Calu3 (cell line): ENCODE data around the gene XPA. TPM values are rescaled to one million over a fixed set of nuclear protein-coding genes. Genes with fewer than 3 reads are reported as not detected.

Experiments
- BruUV-seq: library from RNA; stranded (reverse); fragments of 400-500 nt; replicated peaks from 2 replicates; lab custom pipeline; 2021; lab: Mats Ljungman, UMichigan
- CTCF ChIA-PET: fragments of 300-600 bp; sonication (Branson Sonifier 250); formaldehyde crosslinking; loops from one replicate; lab custom pipeline; 2022; ENCODE audit warnings: antibody characterized with exemption; lab: Charles Lee
- DNase-seq: peaks from one replicate; pipeline ENCODE4 v3.0.0; 2022
- H3K27ac Mint-ChIP-seq: one replicate; pipeline ENCODE4 v1.8.0; 2022; ENCODE audit warnings: mixed read lengths; ENCODE audit not compliant: unreplicated experiment
- H3K27me3 Mint-ChIP-seq: one replicate; pipeline ENCODE4 v1.8.0; 2022; ENCODE audit warnings: mixed read lengths; ENCODE audit not compliant: unreplicated experiment
- H3K36me3 Mint-ChIP-seq: one replicate; pipeline ENCODE4 v1.8.0; 2022; ENCODE audit warnings: mild to moderate bottlenecking, moderate library complexity, mixed read lengths; ENCODE audit not compliant: insufficient read depth, unreplicated experiment
- H3K4me1 Mint-ChIP-seq: one replicate; pipeline ENCODE4 v1.8.0; 2022; ENCODE audit warnings: mild to moderate bottlenecking, low read depth, mixed read lengths; ENCODE audit not compliant: unreplicated experiment
- H3K4me3 Mint-ChIP-seq: one replicate; pipeline ENCODE4 v1.8.0; 2022; ENCODE audit warnings: mild to moderate bottlenecking, low read depth, moderate library complexity, mixed read lengths; ENCODE audit not compliant: unreplicated experiment
- H3K9me3 Mint-ChIP-seq: one replicate; pipeline ENCODE4 v1.8.0; 2022; ENCODE audit warnings: low read depth, mixed read lengths; ENCODE audit not compliant: unreplicated experiment
- intact Hi-C: fragments of 100-400 bp; cut with micrococcal nuclease; formaldehyde crosslinking; loops from one replicate; pipeline ENCODE4 v1.10.0; 2022; ENCODE audit not compliant: unreplicated experiment
- total RNA-seq: library from RNA; stranded (reverse); gene quantifications from 2 replicates; pipeline ENCODE4 v1.2.3, GENCODE V29; 2022
- TF ChIP-seq, protein P1 (sequence below): fragments of 200-600 bp; IDR thresholded peaks from one replicate; pipeline ENCODE4 v1.8.0; 2022; ENCODE audit warnings: antibody characterized with exemption; ENCODE audit not compliant: unreplicated experiment

Gene XPA
- total RNA-seq, 1 experiment from 2014 or later: 5.4 TPM

DNA sequence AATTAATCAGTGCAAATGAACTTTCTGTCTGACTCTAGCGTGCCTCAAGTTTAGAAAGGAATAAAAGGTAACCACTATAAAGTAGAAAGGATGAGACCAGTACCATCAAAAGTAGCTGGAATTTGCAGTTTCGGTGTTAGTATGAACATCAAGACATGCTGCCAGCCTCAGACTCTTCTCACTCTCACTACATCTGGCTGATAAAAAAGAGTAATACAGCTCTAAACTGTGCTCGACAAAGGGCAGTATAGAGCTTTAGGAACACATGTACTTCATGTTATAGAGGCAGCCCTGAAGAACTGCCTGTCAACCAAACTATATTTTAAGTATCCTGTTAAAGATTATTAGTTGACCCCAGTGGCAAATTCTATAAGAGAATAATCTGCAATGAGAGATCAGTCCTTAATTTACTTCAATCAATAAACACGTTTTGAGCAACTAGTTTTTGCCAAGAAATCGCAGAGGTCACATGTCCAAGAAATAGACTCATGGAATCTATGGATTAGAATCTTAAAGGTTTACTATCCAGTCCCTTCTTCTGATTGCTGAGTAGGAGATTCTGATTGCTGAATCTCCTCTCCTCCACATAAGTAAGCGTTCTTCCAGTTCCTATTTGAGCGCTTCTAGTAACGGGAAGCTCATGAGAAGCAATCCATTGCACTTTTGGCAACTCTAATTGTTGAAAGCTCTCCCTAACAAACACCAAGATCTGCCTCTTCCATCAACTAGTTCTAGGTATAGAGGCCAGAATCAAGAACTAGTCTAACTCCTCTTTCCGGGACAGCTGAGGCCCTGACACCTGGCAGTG, 941 bp downstream of the XPA start:
- Mint-ChIP-seq H3K27ac (no peak overlapping the region), H3K27me3 (no peaks in the 10 kb centered on the region), H3K9me3 (no peaks in the 10 kb centered on the region), H3K4me1 (peaks cover 41% of the 10 kb centered on the region), H3K36me3 (peaks cover 16% of the 10 kb centered on the region), H3K4me3 (peak overlapping the region; percentile 80)
- TF ChIP-seq, protein P1, sequence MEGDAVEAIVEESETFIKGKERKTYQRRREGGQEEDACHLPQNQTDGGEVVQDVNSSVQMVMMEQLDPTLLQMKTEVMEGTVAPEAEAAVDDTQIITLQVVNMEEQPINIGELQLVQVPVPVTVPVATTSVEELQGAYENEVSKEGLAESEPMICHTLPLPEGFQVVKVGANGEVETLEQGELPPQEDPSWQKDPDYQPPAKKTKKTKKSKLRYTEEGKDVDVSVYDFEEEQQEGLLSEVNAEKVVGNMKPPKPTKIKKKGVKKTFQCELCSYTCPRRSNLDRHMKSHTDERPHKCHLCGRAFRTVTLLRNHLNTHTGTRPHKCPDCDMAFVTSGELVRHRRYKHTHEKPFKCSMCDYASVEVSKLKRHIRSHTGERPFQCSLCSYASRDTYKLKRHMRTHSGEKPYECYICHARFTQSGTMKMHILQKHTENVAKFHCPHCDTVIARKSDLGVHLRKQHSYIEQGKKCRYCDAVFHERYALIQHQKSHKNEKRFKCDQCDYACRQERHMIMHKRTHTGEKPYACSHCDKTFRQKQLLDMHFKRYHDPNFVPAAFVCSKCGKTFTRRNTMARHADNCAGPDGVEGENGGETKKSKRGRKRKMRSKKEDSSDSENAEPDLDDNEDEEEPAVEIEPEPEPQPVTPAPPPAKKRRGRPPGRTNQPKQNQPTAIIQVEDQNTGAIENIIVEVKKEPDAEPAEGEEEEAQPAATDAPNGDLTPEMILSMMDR: no peak
- intact Hi-C loops: loop anchor here (5.0 kb wide), 1 partner anchor 206 kb away; no protein-coding TSS in a partner anchor
- CTCF ChIA-PET: interaction anchor here (0.9 kb wide), 2 partner anchors 18 to 205 kb away, joined by 3 read pairs; no protein-coding TSS in a partner anchor
- DNase-seq: no peak
- no TSS peak for BruUV-seq

DNA sequence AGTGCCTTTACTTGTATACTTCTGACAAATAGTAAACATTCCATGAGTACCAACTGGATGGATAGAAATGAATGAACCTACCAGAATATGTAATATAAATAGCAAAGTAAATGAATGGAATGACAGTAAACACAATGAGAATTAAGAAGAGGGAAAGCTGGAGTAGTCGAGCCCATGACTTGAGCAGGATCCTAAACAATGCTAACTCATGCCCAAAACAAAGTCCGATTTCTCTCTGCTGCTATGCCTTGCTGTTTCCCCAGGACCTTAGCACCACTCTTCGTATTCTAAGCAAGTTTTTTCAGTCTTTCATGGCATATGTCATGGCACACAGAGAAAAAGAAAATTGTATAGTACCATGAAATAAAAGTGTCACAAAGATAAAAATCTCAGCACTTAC, 1.8 kb downstream of the XPA start:
- Mint-ChIP-seq H3K4me1 (peaks cover 38% of the 10 kb centered on the region), H3K4me3 (peak overlapping the region; percentile 80), H3K27ac (no peak overlapping the region), H3K9me3 (no peaks in the 10 kb centered on the region), H3K36me3 (peaks cover 16% of the 10 kb centered on the region), H3K27me3 (no peaks in the 10 kb centered on the region)
- no TSS peak for BruUV-seq
- TF ChIP-seq, protein P1: no peak
- DNase-seq: no peak
- intact Hi-C loops: loop anchor here (5.0 kb wide), 1 partner anchor 207 kb away; no protein-coding TSS in a partner anchor
- CTCF ChIA-PET: interaction anchor here (0.9 kb wide), 1 partner anchor 205 kb away, joined by 3 read pairs; no protein-coding TSS in a partner anchor

DNA sequence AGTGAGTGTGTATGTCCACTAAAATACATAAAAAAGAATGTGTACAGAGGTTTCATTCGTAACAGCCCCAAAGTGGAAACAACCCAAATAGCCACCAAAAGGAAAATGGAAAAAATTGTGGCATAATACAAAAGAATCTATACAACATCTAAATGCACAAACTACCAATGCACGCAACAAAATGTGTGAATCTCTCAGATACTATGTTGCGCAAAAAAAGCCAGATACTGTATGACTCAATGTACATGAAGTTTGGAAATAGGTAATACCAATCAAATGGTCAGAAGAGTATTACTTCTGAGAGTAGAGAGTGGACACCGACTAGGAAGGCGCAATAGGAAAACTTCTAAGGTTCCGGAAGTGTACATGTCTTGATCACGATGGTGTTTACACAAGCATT, 2.4 kb downstream of the XPA start:
- DNase-seq: no peak
- Mint-ChIP-seq H3K27me3 (no peaks in the 10 kb centered on the region), H3K9me3 (no peaks in the 10 kb centered on the region), H3K4me1 (peaks cover 38% of the 10 kb centered on the region), H3K36me3 (peaks cover 16% of the 10 kb centered on the region), H3K27ac (no peak overlapping the region), H3K4me3 (no peak overlapping the region)
- CTCF ChIA-PET: no interaction called here
- intact Hi-C loops: loop anchor here (5.0 kb wide), 1 partner anchor 208 kb away; no protein-coding TSS in a partner anchor
- no TSS peak for BruUV-seq
- TF ChIP-seq, protein P1: no peak

DNA sequence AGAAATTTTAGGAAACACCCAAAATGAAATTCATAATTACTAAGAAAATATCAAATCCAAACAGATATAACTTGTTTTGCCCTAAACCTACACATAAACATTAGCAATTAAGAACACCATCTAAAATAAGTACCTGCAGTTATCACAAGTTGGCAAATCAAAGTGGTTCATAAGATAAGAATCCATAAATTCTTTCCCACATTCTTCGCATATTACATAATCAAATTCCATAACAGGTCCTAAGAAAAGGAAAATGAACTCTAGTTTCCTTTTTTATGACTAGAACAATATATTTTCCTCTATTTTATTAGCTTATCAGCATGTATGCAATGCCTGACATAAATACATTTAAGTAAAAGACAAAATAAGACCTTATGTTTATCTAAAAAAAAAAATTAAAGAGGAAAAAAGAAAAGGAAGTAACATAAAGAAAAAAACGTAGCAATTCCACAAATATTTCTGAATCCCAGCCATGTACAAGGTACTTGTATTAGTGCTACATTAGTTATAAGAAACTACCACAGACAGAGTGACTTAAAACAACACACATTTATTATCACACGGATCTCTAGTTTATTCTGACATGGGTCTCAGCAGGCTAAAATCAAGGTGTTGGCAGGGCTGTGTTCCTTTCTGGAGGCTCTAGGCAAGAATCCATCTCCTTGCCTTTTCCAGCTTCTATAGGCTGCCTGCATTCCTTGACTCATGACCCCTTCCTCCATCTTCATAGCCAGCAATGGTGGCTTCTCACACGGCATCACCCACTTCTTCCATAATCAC, 7.5 kb downstream of the XPA start:
- DNase-seq: no peak
- CTCF ChIA-PET: no interaction called here
- BruUV-seq: no TSS peak
- intact Hi-C loops: no loop called here
- H3K27ac Mint-ChIP-seq: no peak overlapping the region
- peaks cover 3% of the 10 kb centered on the region for H3K36me3 Mint-ChIP-seq
- peaks cover 10% of the 10 kb centered on the region for H3K4me1 Mint-ChIP-seq
- no peaks in the 10 kb centered on the region for H3K9me3 Mint-ChIP-seq
- TF ChIP-seq, protein P1: no peak
- H3K27me3 Mint-ChIP-seq: no peaks in the 10 kb centered on the region
- no peak overlapping the region for H3K4me3 Mint-ChIP-seq
